Upper lobe of right lung (tissue), 1 donor: Measurements from ENCODE around the gene SIMC1. TPM values are rescaled to one million over a fixed set of nuclear protein-coding genes. Genes with fewer than 3 reads are reported as not detected.

ENCODE experiments used
- ATAC-seq: fragments of 200-7000 bp; cut with Tn5 transposase; one replicate; pipeline ENCODE4 v1.9.1; 2020; ENCODE audit warnings: mild to moderate bottlenecking, moderate library complexity
- DNase-seq: peaks from one replicate; pipeline ENCODE4 v3.0.0-alpha.2; 2020
- H3K27ac ChIP-seq: fragments of 200-600 bp; one replicate; pipeline ENCODE4 v1.8.0; 2022
- H3K27me3 ChIP-seq: fragments of 200-600 bp; one replicate; pipeline ENCODE4 v1.8.0; 2022; ENCODE audit warnings: mild to moderate bottlenecking
- H3K36me3 ChIP-seq: fragments of 200-600 bp; one replicate; pipeline ENCODE4 v1.8.0; 2022
- H3K4me1 ChIP-seq: fragments of 200-600 bp; one replicate; pipeline ENCODE4 v1.8.0; 2022
- H3K4me3 ChIP-seq: fragments of 200-600 bp; one replicate; pipeline ENCODE4 v1.8.0; 2022; ENCODE audit warnings: mild to moderate bottlenecking
- H3K9me3 ChIP-seq: fragments of 200-600 bp; one replicate; pipeline ENCODE4 v1.8.0; 2022
- intact Hi-C: fragments of 100-400 bp; cut with DNase I; formaldehyde crosslinking; loops from one replicate; pipeline ENCODE4 v1.11.0; 2022
- total RNA-seq: library from RNA; stranded (reverse); fragmentation: NEBNext Ultra II Directional; extraction: Animal tissue kit (Norgen Biotek cat#: 25700); gene quantifications from one replicate; pipeline ENCODE4 v1.2.1, GENCODE V29; 2021
- TF ChIP-seq, protein P1 (sequence below): fragments of 200-600 bp; IDR thresholded peaks from one replicate; pipeline ENCODE4 v1.8.0; 2022; ENCODE audit warnings: antibody characterized with exemption
- donor health status: DM: no; HTN: yes; CAD: no; lungs with severe emphysema.

Gene SIMC1
- total RNA-seq, 1 donor from 2014 or later = 17.6 TPM

DNA sequence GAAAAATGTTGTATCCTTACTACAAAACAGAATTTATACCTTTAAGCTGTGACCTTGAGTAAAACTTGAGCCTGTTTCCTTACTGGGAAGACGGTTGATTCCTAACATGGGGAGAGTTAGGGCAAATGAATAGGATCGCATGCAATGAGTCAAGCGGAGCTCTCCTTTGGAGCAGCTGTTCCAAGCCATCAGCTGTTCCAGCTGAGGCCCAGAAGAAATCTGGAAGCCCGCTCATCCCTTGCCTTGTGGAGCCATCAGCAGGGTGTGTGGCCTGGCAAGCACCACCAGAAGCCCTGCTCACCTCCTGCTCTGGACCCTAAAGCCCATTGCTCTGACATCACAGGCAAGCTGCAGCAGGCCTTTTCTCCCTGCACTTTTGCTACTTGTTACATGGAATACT is 115.3 kb downstream of the SIMC1 start:
- no peak overlapping the region for H3K4me3 ChIP-seq
- ATAC-seq = no peak
- DNase-seq = no peak
- TF ChIP-seq, protein P1, sequence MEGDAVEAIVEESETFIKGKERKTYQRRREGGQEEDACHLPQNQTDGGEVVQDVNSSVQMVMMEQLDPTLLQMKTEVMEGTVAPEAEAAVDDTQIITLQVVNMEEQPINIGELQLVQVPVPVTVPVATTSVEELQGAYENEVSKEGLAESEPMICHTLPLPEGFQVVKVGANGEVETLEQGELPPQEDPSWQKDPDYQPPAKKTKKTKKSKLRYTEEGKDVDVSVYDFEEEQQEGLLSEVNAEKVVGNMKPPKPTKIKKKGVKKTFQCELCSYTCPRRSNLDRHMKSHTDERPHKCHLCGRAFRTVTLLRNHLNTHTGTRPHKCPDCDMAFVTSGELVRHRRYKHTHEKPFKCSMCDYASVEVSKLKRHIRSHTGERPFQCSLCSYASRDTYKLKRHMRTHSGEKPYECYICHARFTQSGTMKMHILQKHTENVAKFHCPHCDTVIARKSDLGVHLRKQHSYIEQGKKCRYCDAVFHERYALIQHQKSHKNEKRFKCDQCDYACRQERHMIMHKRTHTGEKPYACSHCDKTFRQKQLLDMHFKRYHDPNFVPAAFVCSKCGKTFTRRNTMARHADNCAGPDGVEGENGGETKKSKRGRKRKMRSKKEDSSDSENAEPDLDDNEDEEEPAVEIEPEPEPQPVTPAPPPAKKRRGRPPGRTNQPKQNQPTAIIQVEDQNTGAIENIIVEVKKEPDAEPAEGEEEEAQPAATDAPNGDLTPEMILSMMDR = no peak
- H3K4me1 ChIP-seq = no peaks in the 10 kb centered on the region
- no peaks in the 10 kb centered on the region for H3K9me3 ChIP-seq
- peaks cover 86% of the 10 kb centered on the region for H3K36me3 ChIP-seq
- no peak overlapping the region for H3K27ac ChIP-seq
- intact Hi-C loops = no loop called here
- no peaks in the 10 kb centered on the region for H3K27me3 ChIP-seq

DNA sequence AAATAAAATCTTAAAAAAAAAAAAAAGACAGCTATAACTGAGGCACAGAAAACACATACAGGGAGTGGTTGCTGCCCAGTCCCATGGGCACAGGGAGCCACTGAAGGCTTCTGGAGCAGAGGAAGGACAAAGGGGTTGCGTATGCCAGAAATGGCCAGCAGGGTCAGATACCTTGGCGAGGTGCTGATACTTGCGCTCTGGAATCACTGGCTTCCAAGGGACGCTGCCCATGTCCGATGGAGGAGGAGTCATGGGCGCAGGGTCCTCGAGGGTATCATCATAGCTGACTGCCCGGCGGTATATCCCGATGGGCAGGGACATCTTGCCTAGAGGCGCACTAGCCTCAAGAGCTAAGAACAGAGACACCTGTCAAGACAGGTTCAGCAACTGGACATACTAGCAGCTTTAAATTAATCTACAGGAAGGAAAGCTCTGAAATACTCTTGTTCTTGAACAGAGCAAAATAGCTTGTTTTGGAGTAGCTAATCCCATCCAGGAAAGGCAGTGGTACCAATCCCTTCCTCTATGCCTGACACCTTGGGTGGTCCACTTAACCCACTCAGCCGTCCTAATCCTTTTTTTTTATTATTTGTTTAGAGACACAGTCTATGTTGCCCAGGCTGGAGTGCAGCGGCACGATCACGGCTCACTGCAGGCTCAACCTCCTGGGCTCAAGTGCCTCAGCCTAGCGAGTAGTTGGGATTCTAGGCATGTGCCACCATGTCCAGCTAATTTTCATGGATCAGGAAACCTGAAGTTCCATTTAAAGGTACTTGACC is 117.4 kb downstream of the SIMC1 start:
- DNase-seq (no peak), ATAC-seq (no peak)
- Histone ChIP-seq H3K9me3 (no peaks in the 10 kb centered on the region), H3K27ac (no peak overlapping the region), H3K27me3 (no peaks in the 10 kb centered on the region), H3K36me3 (peaks cover 67% of the 10 kb centered on the region), H3K4me3 (no peak overlapping the region), H3K4me1 (peaks cover 8% of the 10 kb centered on the region)
- intact Hi-C loops = no loop called here
- TF ChIP-seq, protein P1 = no peak

DNA sequence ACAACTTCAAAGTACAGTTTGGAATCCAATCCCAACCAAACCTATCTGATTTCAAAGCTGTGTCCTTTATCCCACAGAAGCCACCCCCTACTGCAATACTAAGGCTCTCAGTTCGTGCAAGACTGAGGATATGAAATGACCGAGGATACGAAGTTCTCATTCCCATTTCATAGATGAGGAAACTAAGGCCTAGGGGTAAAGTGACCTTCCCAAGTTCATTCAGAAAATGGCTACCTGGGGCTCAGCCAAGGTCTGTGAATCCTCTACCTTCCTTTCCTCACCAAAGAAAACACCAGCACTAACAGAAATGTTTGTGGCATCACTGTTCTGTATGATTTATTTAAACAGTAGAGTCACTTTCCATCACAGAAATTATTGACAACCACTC is 117.9 kb downstream of the SIMC1 start:
- ATAC-seq = no peak
- no peaks in the 10 kb centered on the region for H3K9me3 ChIP-seq
- peaks cover 64% of the 10 kb centered on the region for H3K36me3 ChIP-seq
- H3K4me1 ChIP-seq = peaks cover 10% of the 10 kb centered on the region
- no peak for DNase-seq
- H3K27me3 ChIP-seq = no peaks in the 10 kb centered on the region
- no peak overlapping the region for H3K27ac ChIP-seq
- intact Hi-C loops = no loop called here
- TF ChIP-seq, protein P1 = no peak
- H3K4me3 ChIP-seq = no peak overlapping the region

DNA sequence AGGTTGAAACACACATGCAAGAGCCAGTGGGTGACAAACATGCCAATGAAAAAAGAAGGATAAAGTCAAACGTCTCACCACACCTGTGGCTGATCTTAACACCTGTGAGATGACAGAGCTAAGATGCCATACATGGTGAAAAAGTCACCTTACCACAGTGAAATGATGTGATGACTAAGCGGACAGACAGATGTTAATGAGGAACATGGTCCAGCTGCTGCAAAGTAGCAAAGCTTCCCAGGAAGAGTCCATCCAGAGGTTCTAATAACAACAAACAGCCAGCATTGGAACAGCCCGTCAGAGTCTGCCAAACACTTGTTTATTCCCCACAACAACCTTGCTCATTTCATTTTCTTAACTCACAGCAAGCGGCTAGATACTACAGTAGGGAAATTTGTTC is 121.4 kb downstream of the SIMC1 start:
- Histone ChIP-seq H3K9me3 (no peaks in the 10 kb centered on the region), H3K27ac (no peak overlapping the region), H3K4me1 (peaks cover 11% of the 10 kb centered on the region), H3K27me3 (no peaks in the 10 kb centered on the region), H3K4me3 (no peak overlapping the region), H3K36me3 (peaks cover 30% of the 10 kb centered on the region)
- intact Hi-C loops = no loop called here
- DNase-seq (no peak), ATAC-seq (no peak)
- TF ChIP-seq, protein P1 = no peak

DNA sequence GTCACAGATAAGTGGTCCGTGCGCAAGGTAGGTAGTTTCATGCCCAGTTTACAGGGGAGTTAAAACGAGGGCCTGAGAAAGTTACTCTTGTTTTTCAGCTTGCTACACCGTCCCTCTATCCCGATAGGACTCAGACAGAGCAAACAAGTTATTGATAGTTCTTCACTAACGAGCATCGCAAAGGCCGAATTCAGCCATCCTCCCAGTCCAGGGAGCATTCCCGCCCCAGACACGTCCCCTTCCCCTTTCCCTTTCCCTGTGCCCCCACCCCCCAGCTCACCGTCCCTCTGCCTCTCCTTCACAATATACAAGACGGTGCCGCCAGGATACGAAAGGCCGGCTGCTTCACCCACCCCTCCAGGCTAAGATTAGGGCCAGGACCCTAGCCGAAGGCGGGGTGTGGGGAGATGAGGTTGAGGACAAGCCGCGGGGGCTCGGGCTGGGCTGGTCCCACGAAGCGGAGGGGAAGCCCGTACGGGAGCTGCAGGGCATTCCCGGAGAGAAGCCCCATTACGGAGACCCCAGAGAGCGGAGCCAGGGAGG is 122.7 kb downstream of the SIMC1 start:
- peaks cover 14% of the 10 kb centered on the region for H3K4me1 ChIP-seq
- peaks cover 17% of the 10 kb centered on the region for H3K36me3 ChIP-seq
- TF ChIP-seq, protein P1 = no peak
- H3K9me3 ChIP-seq = no peaks in the 10 kb centered on the region
- peak overlapping the region; percentile 81 for H3K4me3 ChIP-seq
- ATAC-seq = peak; percentile 1
- intact Hi-C loops = no loop called here
- H3K27ac ChIP-seq = peak overlapping the region; percentile 77
- no peak for DNase-seq
- no peaks in the 10 kb centered on the region for H3K27me3 ChIP-seq
